Uterus (tissue), 4 donors: ENCODE results near the gene PAQR3. TPM values are rescaled to one million over a fixed set of nuclear protein-coding genes. Genes with fewer than 3 reads are reported as not detected.

Experiments
- DNase-seq, 2 donors: peaks; one replicate each; pipeline ENCODE4 v3.0.0-alpha.2; 2019 to 2020
- H3K27ac ChIP-seq, 2 donors: fragments of 200-600 bp; sonication (generic); 1 replicate in 1 of 2; 2 replicates in 1 of 2; pipeline ENCODE4 v1.5.1; 2016 to 2018
- H3K27me3 ChIP-seq, 2 donors: fragments of 200-600 bp; sonication (generic); one replicate each; pipeline ENCODE4 v1.5.1; 2018 to 2019; ENCODE audit warnings: control low read depth in 1 of 2
- H3K36me3 ChIP-seq, 2 donors: fragments of 200-600 bp; sonication (generic); one replicate each; pipeline ENCODE4 v1.5.1; 2019; ENCODE audit warnings: control low read depth in 1 of 2
- H3K4me1 ChIP-seq, 2 donors: fragments of 200-600 bp; sonication (generic); one replicate each; pipeline ENCODE4 v1.5.1; 2018 to 2019; ENCODE audit warnings: control low read depth in 1 of 2
- H3K4me3 ChIP-seq, 2 donors: fragments of 200-600 bp; sonication (generic); 1 replicate in 1 of 2; 2 replicates in 1 of 2; pipeline ENCODE4 v1.5.1; 2018 to 2019; ENCODE audit warnings: mild to moderate bottlenecking in 1 of 2
- H3K9me3 ChIP-seq, 2 donors: fragments of 200-600 bp; sonication (generic); one replicate each; pipeline ENCODE4 v1.5.1; 2019; ENCODE audit warnings: control low read depth in 1 of 2
- CTCF ChIP-seq, 4 experiments: fragments of 200-600 bp in 2 of 4; fragments of 450-650 bp in 2 of 4; sonication (generic) in 2 of 4; IDR thresholded peaks; one replicate each; pipeline ENCODE4 v1.5.1; 2016 to 2019; ENCODE audit warnings: antibody characterized with exemption in 4 of 4, mild to moderate bottlenecking in 2 of 4, moderate library complexity in 1 of 4
- POLR2A ChIP-seq, 2 donors: fragments of 450-650 bp; IDR thresholded peaks; one replicate each; pipeline ENCODE4 v1.6.1; 2016; ENCODE audit warnings: antibody characterized with exemption in 2 of 2, mild to moderate bottlenecking in 1 of 2, moderate library complexity in 1 of 2
- intact Hi-C: fragments of 100-400 bp; cut with DNase I; formaldehyde crosslinking; loops from one replicate; pipeline ENCODE4 v1.15.1; 2023; ENCODE audit warnings: low total_unique reads
- total RNA-seq, 4 donors: library from RNA; depleted of rRNA in 3 of 4; stranded (reverse); fragments of >200 nt in 3 of 4; gene quantifications; one replicate each; pipeline versions ENCODE4 v1.1.0 to v1.2.4, GENCODE V29; 2014 to 2023
- donor health status: DM: yes; HTN: yes; CAD: no.

Gene PAQR3
- total RNA-seq, 4 donors from 2014 or later: 4.1 to 23.2 (median 19.5) TPM

- Histone ChIP-seq H3K27me3 (no peaks in the 10 kb centered on the region), H3K36me3 (no peaks in the 10 kb centered on the region), H3K4me1 (no peaks in the 10 kb centered on the region), H3K9me3 (no peaks in the 10 kb centered on the region), H3K4me3 (no peak overlapping the region), H3K27ac (no peak overlapping the region)
- no peak for DNase-seq
- intact Hi-C loops: no loop called here
- no peak for TF ChIP-seq CTCF (IDR thresholded peaks at IDR 0.05)
These were observed 31.6 kb downstream of the PAQR3 start for GRCh38 chr4:78907638-78908037.

- TF ChIP-seq CTCF (IDR thresholded peaks at IDR 0.05) (no peak), POLR2A (IDR thresholded peaks at IDR 0.05) (no peak)
- Histone ChIP-seq H3K9me3 (no peaks in the 10 kb centered on the region), H3K27ac (no peak overlapping the region), H3K36me3 (no peaks in the 10 kb centered on the region), H3K4me1 (no peaks in the 10 kb centered on the region), H3K27me3 (no peaks in the 10 kb centered on the region), H3K4me3 (no peak overlapping the region)
- DNase-seq: no peak
- intact Hi-C loops: no loop called here
These were observed 35.1 kb downstream of the PAQR3 start for GRCh38 chr4:78904143-78904542.

- H3K36me3 ChIP-seq: no peaks in the 10 kb centered on the region
- no peak for DNase-seq
- H3K4me3 ChIP-seq: no peak overlapping the region
- H3K4me1 ChIP-seq: no peaks in the 10 kb centered on the region
- intact Hi-C loops: no loop called here
- H3K27me3 ChIP-seq: no peaks in the 10 kb centered on the region
- no peaks in the 10 kb centered on the region for H3K9me3 ChIP-seq
- no peak overlapping the region for H3K27ac ChIP-seq
- TF ChIP-seq POLR2A (IDR thresholded peaks at IDR 0.05) (no peak), CTCF (IDR thresholded peaks at IDR 0.05) (no peak)
These were observed 36.9 kb downstream of the PAQR3 start for GRCh38 chr4:78902298-78902697.

GRCh38 chr4:78901882-78902281 lies 37.4 kb downstream of the PAQR3 start:
- Histone ChIP-seq H3K27me3 (no peaks in the 10 kb centered on the region), H3K27ac (no peak overlapping the region), H3K36me3 (no peaks in the 10 kb centered on the region), H3K4me3 (no peak overlapping the region), H3K9me3 (no peaks in the 10 kb centered on the region), H3K4me1 (no peaks in the 10 kb centered on the region)
- DNase-seq: no peak
- intact Hi-C loops: no loop called here
- TF ChIP-seq POLR2A (IDR thresholded peaks at IDR 0.05): no peak
- no peak for TF ChIP-seq CTCF (IDR thresholded peaks at IDR 0.05)

- Histone ChIP-seq H3K36me3 (no peaks in the 10 kb centered on the region), H3K4me3 (no peak overlapping the region), H3K4me1 (no peaks in the 10 kb centered on the region), H3K9me3 (no peaks in the 10 kb centered on the region), H3K27ac (no peak overlapping the region), H3K27me3 (no peaks in the 10 kb centered on the region)
- no peak for TF ChIP-seq POLR2A (IDR thresholded peaks at IDR 0.05)
- no peak for TF ChIP-seq CTCF (IDR thresholded peaks at IDR 0.05)
- no peak for DNase-seq
- intact Hi-C loops: no loop called here
These were observed 39.9 kb downstream of the PAQR3 start for GRCh38 chr4:78899302-78899701.
